ENCODE measurements around the gene VPS29.

DNA sequence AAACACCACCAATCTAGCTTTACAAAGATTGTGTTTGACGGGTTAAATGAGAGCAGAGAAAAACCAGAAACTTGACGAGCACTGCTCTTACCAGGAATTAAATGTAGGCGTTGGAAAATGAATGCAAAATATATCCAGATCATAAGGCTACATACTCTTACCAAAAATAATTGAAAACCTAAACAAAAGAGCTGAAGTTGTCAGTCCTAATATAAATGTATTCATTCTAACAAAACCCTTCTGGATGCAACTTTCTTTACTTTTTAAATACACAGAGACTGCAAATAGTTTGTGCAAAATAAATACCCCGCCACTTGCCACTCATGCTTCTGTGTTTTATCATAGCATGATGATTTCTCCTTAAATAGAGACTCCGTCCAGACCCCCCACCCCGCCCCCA is 32.9 kb upstream of the VPS29 start:
- TF ChIP-seq POLR2A (IDR thresholded peaks at IDR 0.05): no peak
- TF ChIP-seq, protein P1, sequence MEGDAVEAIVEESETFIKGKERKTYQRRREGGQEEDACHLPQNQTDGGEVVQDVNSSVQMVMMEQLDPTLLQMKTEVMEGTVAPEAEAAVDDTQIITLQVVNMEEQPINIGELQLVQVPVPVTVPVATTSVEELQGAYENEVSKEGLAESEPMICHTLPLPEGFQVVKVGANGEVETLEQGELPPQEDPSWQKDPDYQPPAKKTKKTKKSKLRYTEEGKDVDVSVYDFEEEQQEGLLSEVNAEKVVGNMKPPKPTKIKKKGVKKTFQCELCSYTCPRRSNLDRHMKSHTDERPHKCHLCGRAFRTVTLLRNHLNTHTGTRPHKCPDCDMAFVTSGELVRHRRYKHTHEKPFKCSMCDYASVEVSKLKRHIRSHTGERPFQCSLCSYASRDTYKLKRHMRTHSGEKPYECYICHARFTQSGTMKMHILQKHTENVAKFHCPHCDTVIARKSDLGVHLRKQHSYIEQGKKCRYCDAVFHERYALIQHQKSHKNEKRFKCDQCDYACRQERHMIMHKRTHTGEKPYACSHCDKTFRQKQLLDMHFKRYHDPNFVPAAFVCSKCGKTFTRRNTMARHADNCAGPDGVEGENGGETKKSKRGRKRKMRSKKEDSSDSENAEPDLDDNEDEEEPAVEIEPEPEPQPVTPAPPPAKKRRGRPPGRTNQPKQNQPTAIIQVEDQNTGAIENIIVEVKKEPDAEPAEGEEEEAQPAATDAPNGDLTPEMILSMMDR (IDR thresholded peaks at IDR 0.05 in 4 of 5, conservative IDR thresholded peaks at IDR 0.05 in 1 of 5): no peak

Data from gastrocnemius medialis (tissue), 4 donors.